GM06990 (cell line): Measurements from ENCODE around the gene CACNG7.

ENCODE experiments used
- DNase-seq: peaks from one replicate; pipeline ENCODE4 v3.0.0-alpha.2; 2011; ENCODE audit not compliant: insufficient read length; ENCODE audit errors: extremely low read depth
- H3K27me3 ChIP-seq: replicated peaks from 2 replicates; pipeline ENCODE4 v1.6.0; 2011; ENCODE audit warnings: low read length; ENCODE audit not compliant: control insufficient read depth, insufficient read depth
- H3K36me3 ChIP-seq: 2 replicates; pipeline ENCODE4 v1.5.1; 2011; ENCODE audit warnings: low read length; ENCODE audit not compliant: control insufficient read depth, insufficient read depth
- H3K4me3 ChIP-seq: replicated peaks from 2 replicates; pipeline ENCODE4 v1.5.1; 2011; ENCODE audit warnings: low read depth, mild to moderate bottlenecking, control low read depth, low read length
- TF ChIP-seq, protein P1 (sequence below): IDR thresholded peaks from 2 replicates; pipeline ENCODE4 v1.5.1; 2011; ENCODE audit warnings: low read length, control low read depth, mild to moderate bottlenecking, inconsistent platforms; ENCODE audit not compliant: insufficient read depth, poor library complexity, severe bottlenecking

Gene CACNG7

DNA sequence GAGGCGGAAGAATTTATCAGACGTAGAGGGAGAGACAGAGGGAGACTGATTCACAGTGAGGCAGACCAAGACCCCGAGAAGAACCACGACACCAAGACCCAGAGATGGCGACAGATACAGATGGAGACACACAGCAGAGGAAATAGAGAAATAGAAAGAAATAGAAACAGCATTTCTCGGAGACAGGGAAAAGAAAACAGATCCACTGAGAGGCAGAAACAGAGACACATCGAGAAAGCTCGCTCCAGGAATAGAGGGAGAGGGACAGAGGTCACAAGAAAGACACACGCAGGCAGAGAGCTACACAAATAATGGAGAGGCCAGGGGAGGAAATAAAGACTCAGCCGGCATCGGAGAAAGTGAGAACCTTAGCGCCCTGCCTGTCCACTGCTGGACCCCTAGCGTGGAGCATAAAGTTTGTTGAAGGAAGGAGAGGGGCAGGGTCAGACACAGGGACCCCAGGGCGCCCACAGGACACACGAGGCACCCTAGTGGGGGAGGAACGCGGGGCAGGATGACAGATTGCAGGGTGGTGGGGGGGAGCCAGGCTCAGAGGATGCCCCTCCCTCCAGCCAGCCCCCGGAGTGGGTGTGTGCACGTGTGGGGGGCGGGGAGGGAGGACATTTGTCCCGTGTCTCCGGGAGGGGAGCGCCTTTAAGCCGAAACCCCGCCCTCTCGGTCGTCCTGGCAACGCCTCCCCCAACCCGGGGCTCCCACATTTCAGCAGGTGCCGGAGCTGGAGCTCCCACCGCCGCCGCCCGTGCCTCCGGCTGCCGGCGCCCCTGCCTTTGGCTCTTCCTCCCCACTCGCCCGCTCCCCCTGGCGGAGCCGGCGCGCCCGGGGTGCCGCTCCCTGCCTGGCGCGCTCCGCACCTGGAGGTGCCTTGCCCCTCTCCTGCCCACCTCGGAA, 27.3 kb upstream of the CACNG7 start, which contains the start of gene PRKCG:
Gene PRKCG, plus strand, starts transcription at position 716 of the 909 bp plus-strand sequence. CDS start 298 bp downstream, outside the sequence.
- TF ChIP-seq, protein P1, sequence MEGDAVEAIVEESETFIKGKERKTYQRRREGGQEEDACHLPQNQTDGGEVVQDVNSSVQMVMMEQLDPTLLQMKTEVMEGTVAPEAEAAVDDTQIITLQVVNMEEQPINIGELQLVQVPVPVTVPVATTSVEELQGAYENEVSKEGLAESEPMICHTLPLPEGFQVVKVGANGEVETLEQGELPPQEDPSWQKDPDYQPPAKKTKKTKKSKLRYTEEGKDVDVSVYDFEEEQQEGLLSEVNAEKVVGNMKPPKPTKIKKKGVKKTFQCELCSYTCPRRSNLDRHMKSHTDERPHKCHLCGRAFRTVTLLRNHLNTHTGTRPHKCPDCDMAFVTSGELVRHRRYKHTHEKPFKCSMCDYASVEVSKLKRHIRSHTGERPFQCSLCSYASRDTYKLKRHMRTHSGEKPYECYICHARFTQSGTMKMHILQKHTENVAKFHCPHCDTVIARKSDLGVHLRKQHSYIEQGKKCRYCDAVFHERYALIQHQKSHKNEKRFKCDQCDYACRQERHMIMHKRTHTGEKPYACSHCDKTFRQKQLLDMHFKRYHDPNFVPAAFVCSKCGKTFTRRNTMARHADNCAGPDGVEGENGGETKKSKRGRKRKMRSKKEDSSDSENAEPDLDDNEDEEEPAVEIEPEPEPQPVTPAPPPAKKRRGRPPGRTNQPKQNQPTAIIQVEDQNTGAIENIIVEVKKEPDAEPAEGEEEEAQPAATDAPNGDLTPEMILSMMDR = peak; percentile 40
- Histone ChIP-seq H3K36me3 (no peaks in the 10 kb centered on the region), H3K4me3 (peak within 1 kb of the TSS; percentile 30), H3K27me3 (no peaks in the 10 kb centered on the region; the same call in none of the 2 replicates)
- DNase-seq = peak; percentile 56

DNA sequence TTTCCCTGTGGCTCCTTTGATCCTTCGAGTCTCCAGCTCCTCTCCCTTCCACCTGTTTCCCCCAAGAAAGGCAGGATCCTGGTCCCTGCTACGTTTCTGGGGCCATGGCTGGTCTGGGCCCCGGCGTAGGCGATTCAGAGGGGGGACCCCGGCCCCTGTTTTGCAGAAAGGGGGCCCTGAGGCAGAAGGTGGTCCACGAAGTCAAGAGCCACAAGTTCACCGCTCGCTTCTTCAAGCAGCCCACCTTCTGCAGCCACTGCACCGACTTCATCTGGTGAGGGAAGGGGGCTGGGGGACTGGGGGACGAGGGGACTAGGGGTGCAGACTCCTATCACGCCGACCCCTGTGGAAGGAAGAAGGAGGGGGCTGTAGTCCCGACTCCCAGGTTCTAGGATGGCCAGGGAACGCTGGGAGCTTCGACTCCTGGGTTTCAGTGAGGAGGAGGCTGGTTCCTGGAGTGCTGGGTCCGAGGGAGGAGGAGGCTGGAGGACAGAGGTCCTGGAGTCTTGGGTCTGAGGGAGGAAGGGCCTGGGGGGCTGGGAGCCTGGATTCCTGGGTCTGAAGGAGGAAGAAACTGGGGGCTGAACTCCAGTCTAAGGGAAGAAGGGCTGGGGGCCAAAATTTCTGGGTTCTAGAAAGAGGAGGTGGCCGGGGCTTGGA, 26.6 kb upstream of the CACNG7 start:
- TF ChIP-seq, protein P1 = no peak
- Histone ChIP-seq H3K4me3 (no peak overlapping the region), H3K27me3 (no peaks in the 10 kb centered on the region; the same call in none of the 2 replicates), H3K36me3 (no peaks in the 10 kb centered on the region)
- DNase-seq = no peak

GRCh38 chr19:53883231-53883661, 25.8 kb upstream of the CACNG7 start:
- H3K4me3 ChIP-seq = no peak overlapping the region
- no peak for DNase-seq
- no peaks in the 10 kb centered on the region for H3K36me3 ChIP-seq
- H3K27me3 ChIP-seq = no peaks in the 10 kb centered on the region; the same call in none of the 2 replicates
- TF ChIP-seq, protein P1 = no peak

DNA sequence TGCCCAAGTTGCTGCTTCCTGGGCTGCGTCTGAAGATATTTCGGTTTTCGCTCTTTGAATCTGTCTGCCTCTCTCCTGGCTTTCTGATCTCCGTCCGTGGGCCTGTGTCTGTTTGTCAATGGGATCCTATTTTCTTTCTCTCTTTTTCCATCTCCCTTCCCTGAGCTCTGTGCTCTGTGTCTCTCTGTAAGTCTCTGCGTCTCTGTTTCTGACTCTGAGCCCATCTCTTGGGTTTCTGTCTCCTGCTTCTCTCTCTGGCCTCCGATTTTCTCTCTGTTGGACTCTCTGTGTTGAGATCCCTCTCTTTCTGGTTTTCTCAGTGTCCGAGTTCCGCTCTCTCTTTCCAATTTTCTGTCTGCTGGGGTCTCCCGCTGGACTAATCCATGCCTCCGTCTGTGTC, 25.3 kb upstream of the CACNG7 start:
- no peak overlapping the region for H3K4me3 ChIP-seq
- TF ChIP-seq, protein P1 = no peak
- H3K27me3 ChIP-seq = no peaks in the 10 kb centered on the region; the same call in none of the 2 replicates
- no peak for DNase-seq
- H3K36me3 ChIP-seq = no peaks in the 10 kb centered on the region

- no peaks in the 10 kb centered on the region for H3K36me3 ChIP-seq
- no peak overlapping the region for H3K4me3 ChIP-seq
- H3K27me3 ChIP-seq = no peaks in the 10 kb centered on the region; the same call in none of the 2 replicates
- no peak for DNase-seq
- TF ChIP-seq, protein P1 = no peak
Observed at GRCh38 chr19:53884256-53884655, 24.8 kb upstream of the CACNG7 start.
